Panc1 (cell line): ENCODE results near the gene TAX1BP1.

Experiments
- POLR2AphosphoS5 ChIP-seq: IDR thresholded peaks from 2 replicates; pipeline ENCODE4 v1.6.1; 2012; ENCODE audit warnings: mild to moderate bottlenecking, low read depth, low read length, moderate library complexity
- TCF7L2 ChIP-seq: IDR thresholded peaks from 2 replicates; pipeline ENCODE4 v1.6.1; 2011; ENCODE audit warnings: mild to moderate bottlenecking, low read depth, low read length, inconsistent platforms
- TF ChIP-seq, protein P1 (sequence below): fragments of 450-650 bp; IDR thresholded peaks from 2 replicates; pipeline ENCODE4 v1.5.1; 2017; ENCODE audit warnings: mild to moderate bottlenecking
- TF ChIP-seq, protein P2 (sequence below), 2 experiments: IDR thresholded peaks; 2 replicates each; pipeline ENCODE4 v1.6.1; 2011 to 2012; ENCODE audit warnings: low read depth in 2 of 2, control low read depth in 1 of 2, low read length in 1 of 2, mild to moderate bottlenecking in 1 of 2, moderate library complexity in 1 of 2; ENCODE audit not compliant: insufficient read depth in 1 of 2

DNA sequence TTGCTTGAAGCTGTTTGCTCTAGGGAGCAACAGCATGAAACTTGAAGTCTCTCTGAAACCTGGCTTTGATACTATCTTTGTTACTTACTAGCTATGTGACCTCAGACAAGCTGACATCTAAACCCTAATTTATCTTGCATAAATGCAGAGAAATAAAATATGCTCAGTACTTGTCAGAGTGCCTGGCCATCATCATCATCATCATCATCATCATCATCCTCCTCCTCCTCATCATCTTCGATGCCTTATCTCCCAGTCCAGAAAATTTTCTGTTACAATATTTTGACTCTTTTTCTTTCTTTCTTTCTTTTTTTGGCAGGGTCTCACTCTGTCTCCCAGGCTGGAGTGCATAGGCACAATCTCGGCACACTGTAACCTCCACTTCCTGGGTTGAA lies 34.8 kb upstream of the TAX1BP1 start:
- TF ChIP-seq, protein P1, sequence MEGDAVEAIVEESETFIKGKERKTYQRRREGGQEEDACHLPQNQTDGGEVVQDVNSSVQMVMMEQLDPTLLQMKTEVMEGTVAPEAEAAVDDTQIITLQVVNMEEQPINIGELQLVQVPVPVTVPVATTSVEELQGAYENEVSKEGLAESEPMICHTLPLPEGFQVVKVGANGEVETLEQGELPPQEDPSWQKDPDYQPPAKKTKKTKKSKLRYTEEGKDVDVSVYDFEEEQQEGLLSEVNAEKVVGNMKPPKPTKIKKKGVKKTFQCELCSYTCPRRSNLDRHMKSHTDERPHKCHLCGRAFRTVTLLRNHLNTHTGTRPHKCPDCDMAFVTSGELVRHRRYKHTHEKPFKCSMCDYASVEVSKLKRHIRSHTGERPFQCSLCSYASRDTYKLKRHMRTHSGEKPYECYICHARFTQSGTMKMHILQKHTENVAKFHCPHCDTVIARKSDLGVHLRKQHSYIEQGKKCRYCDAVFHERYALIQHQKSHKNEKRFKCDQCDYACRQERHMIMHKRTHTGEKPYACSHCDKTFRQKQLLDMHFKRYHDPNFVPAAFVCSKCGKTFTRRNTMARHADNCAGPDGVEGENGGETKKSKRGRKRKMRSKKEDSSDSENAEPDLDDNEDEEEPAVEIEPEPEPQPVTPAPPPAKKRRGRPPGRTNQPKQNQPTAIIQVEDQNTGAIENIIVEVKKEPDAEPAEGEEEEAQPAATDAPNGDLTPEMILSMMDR, result no peak
- no peak for TF ChIP-seq POLR2AphosphoS5
- TF ChIP-seq TCF7L2, result no peak
- TF ChIP-seq, protein P2, sequence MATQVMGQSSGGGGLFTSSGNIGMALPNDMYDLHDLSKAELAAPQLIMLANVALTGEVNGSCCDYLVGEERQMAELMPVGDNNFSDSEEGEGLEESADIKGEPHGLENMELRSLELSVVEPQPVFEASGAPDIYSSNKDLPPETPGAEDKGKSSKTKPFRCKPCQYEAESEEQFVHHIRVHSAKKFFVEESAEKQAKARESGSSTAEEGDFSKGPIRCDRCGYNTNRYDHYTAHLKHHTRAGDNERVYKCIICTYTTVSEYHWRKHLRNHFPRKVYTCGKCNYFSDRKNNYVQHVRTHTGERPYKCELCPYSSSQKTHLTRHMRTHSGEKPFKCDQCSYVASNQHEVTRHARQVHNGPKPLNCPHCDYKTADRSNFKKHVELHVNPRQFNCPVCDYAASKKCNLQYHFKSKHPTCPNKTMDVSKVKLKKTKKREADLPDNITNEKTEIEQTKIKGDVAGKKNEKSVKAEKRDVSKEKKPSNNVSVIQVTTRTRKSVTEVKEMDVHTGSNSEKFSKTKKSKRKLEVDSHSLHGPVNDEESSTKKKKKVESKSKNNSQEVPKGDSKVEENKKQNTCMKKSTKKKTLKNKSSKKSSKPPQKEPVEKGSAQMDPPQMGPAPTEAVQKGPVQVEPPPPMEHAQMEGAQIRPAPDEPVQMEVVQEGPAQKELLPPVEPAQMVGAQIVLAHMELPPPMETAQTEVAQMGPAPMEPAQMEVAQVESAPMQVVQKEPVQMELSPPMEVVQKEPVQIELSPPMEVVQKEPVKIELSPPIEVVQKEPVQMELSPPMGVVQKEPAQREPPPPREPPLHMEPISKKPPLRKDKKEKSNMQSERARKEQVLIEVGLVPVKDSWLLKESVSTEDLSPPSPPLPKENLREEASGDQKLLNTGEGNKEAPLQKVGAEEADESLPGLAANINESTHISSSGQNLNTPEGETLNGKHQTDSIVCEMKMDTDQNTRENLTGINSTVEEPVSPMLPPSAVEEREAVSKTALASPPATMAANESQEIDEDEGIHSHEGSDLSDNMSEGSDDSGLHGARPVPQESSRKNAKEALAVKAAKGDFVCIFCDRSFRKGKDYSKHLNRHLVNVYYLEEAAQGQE (IDR thresholded peaks at IDR 0.05; ENCODE audit: insufficient read depth in 1 of 2, low read depth in 2 of 2, low read length in 1 of 2), result no peak
